Natural killer cell (primary cell): ENCODE measurements around the gene PCBP4. TPM values are rescaled to one million over a fixed set of nuclear protein-coding genes. Genes with fewer than 3 reads are reported as not detected.

ENCODE experiments used
- ATAC-seq, 3 donors: fragments of 150-1000 bp in 2 of 3; fragments of 200-7000 bp in 1 of 3; cut with Tn5 transposase; 1 replicate in 1 of 3; 2 replicates in 2 of 3; pipeline ENCODE4 v1.10.0; 2021; ENCODE audit warnings: mild to moderate bottlenecking in 2 of 3, moderate library complexity in 2 of 3
- DNase-seq, 2 donors: peaks; one replicate each; pipeline versions ENCODE4 v3.0.0 to v3.0.0-alpha.2; 2013 to 2021; ENCODE audit warnings: mixed read lengths in 1 of 2
- H3K27ac ChIP-seq: one replicate; pipeline ENCODE4 v1.5.1; 2013; ENCODE audit warnings: mild to moderate bottlenecking, low read length
- H3K27me3 ChIP-seq: one replicate; pipeline ENCODE4 v1.6.1; 2013; ENCODE audit warnings: low read length; ENCODE audit not compliant: control insufficient read depth, insufficient read depth
- H3K36me3 ChIP-seq: one replicate; pipeline ENCODE4 v1.6.1; 2013; ENCODE audit warnings: low read length; ENCODE audit not compliant: control insufficient read depth, insufficient read depth
- H3K4me1 ChIP-seq: one replicate; pipeline ENCODE4 v1.6.1; 2013; ENCODE audit warnings: low read length; ENCODE audit not compliant: control insufficient read depth, insufficient read depth
- H3K4me3 ChIP-seq: one replicate; pipeline ENCODE4 v1.5.1; 2013; ENCODE audit warnings: low read length
- H3K9me3 ChIP-seq: one replicate; pipeline ENCODE4 v1.6.1; 2013; ENCODE audit warnings: low read length; ENCODE audit not compliant: control insufficient read depth, insufficient read depth
- H3K27ac Mint-ChIP-seq, 2 donors: one replicate each; pipeline ENCODE4 v1.8.0; 2022; ENCODE audit warnings: mild to moderate bottlenecking in 2 of 2, mixed read lengths in 2 of 2, moderate library complexity in 1 of 2
- H3K27me3 Mint-ChIP-seq, 2 donors: one replicate each; pipeline ENCODE4 v1.8.0; 2022; ENCODE audit warnings: low read depth in 2 of 2, mixed read lengths in 2 of 2
- H3K36me3 Mint-ChIP-seq: one replicate; pipeline ENCODE4 v1.8.0; 2022; ENCODE audit warnings: mixed read lengths
- H3K4me1 Mint-ChIP-seq, 2 donors: one replicate each; pipeline ENCODE4 v1.8.0; 2022; ENCODE audit warnings: mixed read lengths in 2 of 2
- H3K4me3 Mint-ChIP-seq: one replicate; pipeline ENCODE4 v1.8.0; 2022; ENCODE audit warnings: mild to moderate bottlenecking, moderate library complexity, mixed read lengths
- H3K9me3 Mint-ChIP-seq, 2 donors: one replicate each; pipeline ENCODE4 v1.8.0; 2022; ENCODE audit warnings: mixed read lengths in 2 of 2
- CTCF ChIP-seq: fragments of 200-600 bp; IDR thresholded peaks from one replicate; pipeline ENCODE4 v1.8.0; 2022; ENCODE audit warnings: antibody characterized with exemption
- WGBS: methylation state at CpG from one replicate; pipeline ENCODE4 v1.1.7; 2013; ENCODE audit warnings: missing lambda C conversion rate; ENCODE audit not compliant: insufficient coverage; 5-methylcytosine and 5-hydroxymethylcytosine counted together
- intact Hi-C: fragments of 100-400 bp; cut with micrococcal nuclease; formaldehyde crosslinking; loops from one replicate; pipeline ENCODE4 v1.14.2; 2022
- total RNA-seq, 4 donors: library from RNA; stranded (reverse); fragments of 120-200 nt in 1 of 4; gene quantifications; one replicate each; pipeline versions ENCODE4 v1.2.3 to v1.2.4, GENCODE V29; 2013 to 2022

Gene PCBP4
- total RNA-seq, 3 donors from 2014 or later (not counting 1 experiment from before 2014, with no cell fraction given): 15.0 to 24.7 (median 18.4) TPM

GRCh38 chr3:51954713-51955112, 12.5 kb downstream of the PCBP4 start:
- no peak overlapping the region for H3K4me3 ChIP-seq
- H3K27ac Mint-ChIP-seq: no peak overlapping the region
- DNase-seq (no peak), ATAC-seq (no peak)
- intact Hi-C loops: no loop called here
- H3K4me3 Mint-ChIP-seq: no peak overlapping the region
- no peaks in the 10 kb centered on the region for H3K9me3 Mint-ChIP-seq
- no peak overlapping the region for H3K27ac ChIP-seq
- H3K36me3 Mint-ChIP-seq: no peaks in the 10 kb centered on the region
- peaks cover 24% of the 10 kb centered on the region for H3K27me3 ChIP-seq
- peaks cover 0 to 14% of the 10 kb centered on the region in 2 donors for H3K4me1 Mint-ChIP-seq
- H3K36me3 ChIP-seq: no peaks in the 10 kb centered on the region
- TF ChIP-seq CTCF: no peak
- peaks cover 15% of the 10 kb centered on the region for H3K4me1 ChIP-seq
- H3K27me3 Mint-ChIP-seq: peaks cover 25 to 36% of the 10 kb centered on the region in 2 donors
- WGBS: 76% methylated on average over 1 of the region's 1 CpG
- H3K9me3 ChIP-seq: no peaks in the 10 kb centered on the region

GRCh38 chr3:51954105-51954504, 13.1 kb downstream of the PCBP4 start:
- H3K4me1 ChIP-seq: peaks cover 15% of the 10 kb centered on the region
- 56% methylated on average over 6 of the region's 6 CpGs for WGBS
- no peaks in the 10 kb centered on the region for H3K9me3 Mint-ChIP-seq
- no peak for TF ChIP-seq CTCF
- no peaks in the 10 kb centered on the region for H3K9me3 ChIP-seq
- H3K27ac ChIP-seq: no peak overlapping the region
- peaks cover 24% of the 10 kb centered on the region for H3K27me3 ChIP-seq
- intact Hi-C loops: no loop called here
- H3K4me3 Mint-ChIP-seq: no peak overlapping the region
- peaks cover 0 to 14% of the 10 kb centered on the region in 2 donors for H3K4me1 Mint-ChIP-seq
- H3K4me3 ChIP-seq: no peak overlapping the region
- no peaks in the 10 kb centered on the region for H3K36me3 ChIP-seq
- no peaks in the 10 kb centered on the region for H3K36me3 Mint-ChIP-seq
- no peak for DNase-seq
- ATAC-seq: no peak
- H3K27me3 Mint-ChIP-seq: peaks cover 25 to 36% of the 10 kb centered on the region in 2 donors
- H3K27ac Mint-ChIP-seq: no peak overlapping the region

GRCh38 chr3:51953445-51953844, 13.8 kb downstream of the PCBP4 start:
- Histone ChIP-seq H3K4me1 (peaks cover 15% of the 10 kb centered on the region), H3K4me3 (no peak overlapping the region), H3K27ac (no peak overlapping the region), H3K27me3 (peaks cover 22% of the 10 kb centered on the region), H3K36me3 (no peaks in the 10 kb centered on the region), H3K9me3 (no peaks in the 10 kb centered on the region)
- Mint-ChIP-seq H3K9me3 (no peaks in the 10 kb centered on the region), H3K27me3 (peaks cover 23 to 35% of the 10 kb centered on the region in 2 donors), H3K36me3 (no peaks in the 10 kb centered on the region), H3K4me3 (no peak overlapping the region), H3K4me1 (peaks cover 0 to 14% of the 10 kb centered on the region in 2 donors), H3K27ac (no peak overlapping the region)
- ATAC-seq (no peak), DNase-seq (no peak)
- TF ChIP-seq CTCF: no peak
- WGBS: 89% methylated on average over 3 of the region's 3 CpGs
- intact Hi-C loops: no loop called here

- intact Hi-C loops: no loop called here
Measured at GRCh38 chr3:51950899-51951298, 16.4 kb downstream of the PCBP4 start.

More at GRCh38 chr3:51950899-51951298, 16.4 kb downstream of the PCBP4 start:
- Histone ChIP-seq H3K9me3 (no peaks in the 10 kb centered on the region), H3K27ac (no peak overlapping the region), H3K4me3 (no peak overlapping the region), H3K4me1 (peaks cover 5% of the 10 kb centered on the region), H3K36me3 (no peaks in the 10 kb centered on the region), H3K27me3 (peaks cover 6% of the 10 kb centered on the region)
- WGBS: 94% methylated on average over 2 of the region's 2 CpGs
- no peak for TF ChIP-seq CTCF
- DNase-seq: no peak
- no peak for ATAC-seq
- peaks cover 17 to 28% of the 10 kb centered on the region in 2 donors for H3K27me3 Mint-ChIP-seq
- H3K4me3 Mint-ChIP-seq: no peak overlapping the region
- no peak overlapping the region for H3K27ac Mint-ChIP-seq
- H3K4me1 Mint-ChIP-seq: peaks cover 0 to 6% of the 10 kb centered on the region in 2 donors
- H3K9me3 Mint-ChIP-seq: no peaks in the 10 kb centered on the region
- H3K36me3 Mint-ChIP-seq: no peaks in the 10 kb centered on the region
